HFFc6 (cell line): Measurements from ENCODE around the gene NRIP3. TPM values are rescaled to one million over a fixed set of nuclear protein-coding genes. Genes with fewer than 3 reads are reported as not detected.
"Not testable (repeated sequence)": the region's sequence is repeated elsewhere in the genome, so short reads cannot be mapped to it uniquely, and the experiment has no call there.

ENCODE experiments used
- DNase-seq: peaks from one replicate; pipeline ENCODE4 v3.0.0-alpha.2; 2018
- H3K27ac Mint-ChIP-seq: 2 replicates; pipeline ENCODE4 v1.8.0; 2020; ENCODE audit warnings: mild to moderate bottlenecking, mixed read lengths
- H3K27me3 Mint-ChIP-seq: 2 replicates; pipeline ENCODE4 v1.8.0; 2021; ENCODE audit warnings: mild to moderate bottlenecking, moderate library complexity, mixed read lengths; ENCODE audit not compliant: insufficient read depth
- H3K36me3 Mint-ChIP-seq: 2 replicates; pipeline ENCODE4 v1.8.0; 2021; ENCODE audit warnings: low read depth, mixed read lengths
- H3K4me1 Mint-ChIP-seq: 2 replicates; pipeline ENCODE4 v1.8.0; 2020; ENCODE audit warnings: low read depth, mixed read lengths
- H3K4me3 Mint-ChIP-seq: 2 replicates; pipeline ENCODE4 v1.8.0; 2020; ENCODE audit warnings: mild to moderate bottlenecking, moderate library complexity, mixed read lengths
- H3K9me3 Mint-ChIP-seq: 2 replicates; pipeline ENCODE4 v1.8.0; 2020; ENCODE audit warnings: mild to moderate bottlenecking, mixed read lengths
- total RNA-seq, 6 experiments: library from RNA; stranded (reverse); fragmentation: NEBNext Ultra II Directional; extraction: Animal tissue kit (Norgen Biotek cat#: 25700); gene quantifications; 2 replicates in 1 of 6; 3 replicates in 5 of 6; pipeline ENCODE4 v1.2.3, GENCODE V29; 2021
- TF ChIP-seq, protein P1 (sequence below): fragments of 200-600 bp; sonication (generic); IDR thresholded peaks from 2 replicates; pipeline ENCODE4 v1.5.0; 2021; ENCODE audit warnings: antibody characterized with exemption, mild to moderate bottlenecking

Gene NRIP3
- total RNA-seq, 6 experiments from 2014 or later = 7.8 to 18.6 (median 16.2) TPM

DNA sequence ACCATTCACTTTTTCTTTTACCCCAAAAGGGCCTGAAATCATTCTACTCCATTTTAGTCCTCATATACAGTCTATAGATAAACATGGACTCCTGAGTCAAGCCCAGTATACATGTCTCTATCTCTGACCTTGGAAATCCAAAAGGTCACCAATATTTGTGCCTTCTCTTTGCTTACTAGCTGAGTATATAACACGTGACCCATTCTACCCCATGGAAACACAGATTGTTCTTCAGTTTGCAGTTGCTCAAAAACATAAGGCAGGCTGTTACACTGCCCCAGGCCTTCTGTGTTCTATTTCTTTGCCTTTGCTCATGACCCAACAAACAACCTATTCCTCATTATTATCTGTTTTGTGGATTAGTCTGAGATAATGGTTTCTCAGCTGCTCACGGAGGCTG, 5.8 kb downstream of the NRIP3 start:
- DNase-seq = no peak
- TF ChIP-seq, protein P1, sequence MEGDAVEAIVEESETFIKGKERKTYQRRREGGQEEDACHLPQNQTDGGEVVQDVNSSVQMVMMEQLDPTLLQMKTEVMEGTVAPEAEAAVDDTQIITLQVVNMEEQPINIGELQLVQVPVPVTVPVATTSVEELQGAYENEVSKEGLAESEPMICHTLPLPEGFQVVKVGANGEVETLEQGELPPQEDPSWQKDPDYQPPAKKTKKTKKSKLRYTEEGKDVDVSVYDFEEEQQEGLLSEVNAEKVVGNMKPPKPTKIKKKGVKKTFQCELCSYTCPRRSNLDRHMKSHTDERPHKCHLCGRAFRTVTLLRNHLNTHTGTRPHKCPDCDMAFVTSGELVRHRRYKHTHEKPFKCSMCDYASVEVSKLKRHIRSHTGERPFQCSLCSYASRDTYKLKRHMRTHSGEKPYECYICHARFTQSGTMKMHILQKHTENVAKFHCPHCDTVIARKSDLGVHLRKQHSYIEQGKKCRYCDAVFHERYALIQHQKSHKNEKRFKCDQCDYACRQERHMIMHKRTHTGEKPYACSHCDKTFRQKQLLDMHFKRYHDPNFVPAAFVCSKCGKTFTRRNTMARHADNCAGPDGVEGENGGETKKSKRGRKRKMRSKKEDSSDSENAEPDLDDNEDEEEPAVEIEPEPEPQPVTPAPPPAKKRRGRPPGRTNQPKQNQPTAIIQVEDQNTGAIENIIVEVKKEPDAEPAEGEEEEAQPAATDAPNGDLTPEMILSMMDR = no peak
- H3K4me3 Mint-ChIP-seq = no peak overlapping the region
- no peaks in the 10 kb centered on the region for H3K9me3 Mint-ChIP-seq
- H3K27me3 Mint-ChIP-seq = peaks cover under 1% of the 10 kb centered on the region; the same call in 1 of the 2 replicates
- H3K4me1 Mint-ChIP-seq = peaks cover 25% of the 10 kb centered on the region
- H3K36me3 Mint-ChIP-seq = no peaks in the 10 kb centered on the region
- H3K27ac Mint-ChIP-seq = no peak overlapping the region

- no peak overlapping the region for H3K27ac Mint-ChIP-seq
- peaks cover 20% of the 10 kb centered on the region for H3K4me1 Mint-ChIP-seq
- TF ChIP-seq, protein P1 = no peak
- no peaks in the 10 kb centered on the region for H3K9me3 Mint-ChIP-seq
- no peaks in the 10 kb centered on the region for H3K36me3 Mint-ChIP-seq
- H3K27me3 Mint-ChIP-seq = no peaks in the 10 kb centered on the region
- no peak for DNase-seq
- no peak overlapping the region for H3K4me3 Mint-ChIP-seq
These were observed 6.3 kb downstream of the NRIP3 start for GRCh38 chr11:8997451-8997850.

- peak; percentile 32 for DNase-seq
- Mint-ChIP-seq H3K36me3 (no peaks in the 10 kb centered on the region), H3K4me1 (peaks cover 26% of the 10 kb centered on the region), H3K27ac (peak overlapping the region; percentile 79), H3K9me3 (no peaks in the 10 kb centered on the region), H3K4me3 (peak overlapping the region; percentile 38), H3K27me3 (no peaks in the 10 kb centered on the region)
- TF ChIP-seq, protein P1 = no peak
These were observed 14.3 kb downstream of the NRIP3 start for GRCh38 chr11:8989453-8989852.

DNA sequence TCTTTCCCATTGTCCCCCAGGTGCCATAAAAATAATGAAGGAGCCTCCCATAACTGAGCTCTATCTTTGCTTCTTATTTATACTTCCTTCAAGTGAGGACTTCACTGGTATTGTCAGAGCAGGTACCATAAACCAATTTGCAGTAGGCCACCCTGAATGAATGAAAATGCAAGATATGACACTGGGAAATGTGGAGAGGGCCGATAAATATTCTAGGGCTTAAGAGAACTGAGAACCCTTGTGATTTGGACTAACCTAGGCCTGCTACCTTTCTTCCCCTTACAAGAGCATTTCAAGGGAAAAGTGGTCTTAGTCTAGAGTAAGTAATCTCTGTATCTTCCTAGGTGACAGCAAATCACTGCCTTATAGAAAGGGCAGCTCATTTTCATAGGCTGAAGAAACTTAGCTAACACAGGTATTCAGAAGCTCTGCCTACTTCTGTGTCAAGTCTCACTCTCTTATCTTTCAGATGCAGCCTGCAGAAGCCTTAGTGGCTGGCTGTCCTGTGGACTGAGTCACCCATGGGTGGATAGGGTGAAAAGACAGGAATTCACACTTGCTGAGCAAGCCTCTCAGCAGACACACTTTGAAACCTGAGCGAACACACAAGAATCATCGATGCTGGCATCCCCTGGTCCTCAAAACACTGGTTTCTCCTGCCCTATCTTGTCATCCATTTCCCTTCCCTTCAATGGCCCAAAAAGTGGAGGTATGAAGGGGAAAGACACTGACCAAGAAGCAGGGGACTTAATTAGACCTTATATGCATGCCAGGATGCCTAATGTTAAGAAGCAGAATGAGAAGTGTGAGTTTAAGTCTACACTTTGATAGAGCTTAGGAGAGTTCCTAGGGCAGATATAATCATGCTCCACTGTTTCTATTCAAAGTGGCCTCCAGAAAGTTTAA, 15.2 kb downstream of the NRIP3 start:
- peak; percentile 72 for DNase-seq
- H3K27me3 Mint-ChIP-seq = no peaks in the 10 kb centered on the region
- H3K36me3 Mint-ChIP-seq = no peaks in the 10 kb centered on the region
- peak overlapping the region; percentile 79 for H3K27ac Mint-ChIP-seq
- TF ChIP-seq, protein P1 = no peak
- H3K4me3 Mint-ChIP-seq = peak overlapping the region; percentile 56
- H3K4me1 Mint-ChIP-seq = peaks cover 26% of the 10 kb centered on the region
- no peaks in the 10 kb centered on the region for H3K9me3 Mint-ChIP-seq

GRCh38 chr11:8987446-8987845, 16.4 kb downstream of the NRIP3 start:
- peaks cover 26% of the 10 kb centered on the region for H3K4me1 Mint-ChIP-seq
- no peaks in the 10 kb centered on the region for H3K36me3 Mint-ChIP-seq
- H3K27ac Mint-ChIP-seq = no peak overlapping the region
- TF ChIP-seq, protein P1 = no peak
- no peak overlapping the region for H3K4me3 Mint-ChIP-seq
- DNase-seq = no peak
- H3K27me3 Mint-ChIP-seq = no peaks in the 10 kb centered on the region
- H3K9me3 Mint-ChIP-seq = no peaks in the 10 kb centered on the region

- H3K27me3 Mint-ChIP-seq, H3K9me3 Mint-ChIP-seq, H3K27ac Mint-ChIP-seq, DNase-seq, H3K36me3 Mint-ChIP-seq, H3K4me3 Mint-ChIP-seq: not testable (repeated sequence)
- peaks cover 26% of the 10 kb centered on the region for H3K4me1 Mint-ChIP-seq
These were observed 17.0 kb downstream of the NRIP3 start for GRCh38 chr11:8986772-8987171.
